Suprapubic skin (tissue), 4 donors: ENCODE results near the gene PKP1.

ENCODE experiments used
- CTCF ChIP-seq, 2 donors: fragments of 200-600 bp in 1 of 2; fragments of 450-650 bp in 1 of 2; sonication (generic) in 1 of 2; IDR thresholded peaks; one replicate each; pipeline ENCODE4 v1.5.1; 2016 to 2019; ENCODE audit warnings: antibody characterized with exemption in 2 of 2, mild to moderate bottlenecking in 1 of 2, moderate library complexity in 1 of 2
- EP300 ChIP-seq: sonication (generic); formaldehyde crosslinking; IDR thresholded peaks from one replicate; pipeline ENCODE4 v1.6.1; 2017; ENCODE audit warnings: antibody characterized with exemption
- POLR2A ChIP-seq, 2 donors: fragments of 450-650 bp; IDR thresholded peaks; one replicate each; pipeline ENCODE4 v1.6.1; 2017; ENCODE audit warnings: antibody characterized with exemption in 2 of 2, mild to moderate bottlenecking in 2 of 2, moderate library complexity in 2 of 2
- POLR2AphosphoS5 ChIP-seq, 3 donors: sonication (generic); formaldehyde crosslinking; IDR thresholded peaks; one replicate each; pipeline ENCODE4 v1.6.1; 2017; ENCODE audit warnings: antibody characterized with exemption in 3 of 3

- TF ChIP-seq CTCF (IDR thresholded peaks at IDR 0.05) (no peak), POLR2A (IDR thresholded peaks at IDR 0.05) (no peak), POLR2AphosphoS5 (IDR thresholded peaks at IDR 0.05) (no peak), EP300 (no peak)
Measured at GRCh38 chr1:201240171-201240570, 43.1 kb upstream of the PKP1 start.
